H1 (cell line): Measurements from ENCODE around the gene CNIH1. TPM values are rescaled to one million over a fixed set of nuclear protein-coding genes. Genes with fewer than 3 reads are reported as not detected.

Experiments used
- polyA plus RNA-seq, 7 experiments: library from polyadenylated mRNA; depleted of rRNA in 3 of 7; stranded (reverse) in 5 of 7; unstranded in 2 of 7; fragments of >200 nt in 5 of 7; fragments of 200-250 nt in 2 of 7; gene quantifications; 1 replicate in 5 of 7; 2 replicates in 1 of 7; 4 replicates in 1 of 7; pipeline versions ENCODE4 v1.2.1 to v1.2.3, GENCODE V29; 2011 to 2013; ENCODE audit warnings: missing spikeins in 2 of 7, mixed read lengths in 2 of 7
- total RNA-seq: library from RNA; stranded (reverse); fragmentation: NEBNext Ultra II Directional; extraction: Animal tissue kit (Norgen Biotek cat#: 25700); gene quantifications from 2 replicates; pipeline ENCODE4 v1.2.1, GENCODE V29; 2021

CNIH1 gene
- total and polyA plus RNA-seq, 2 of the 8 experiments (the other 6 are each of a cell fraction or from before 2014, with no cell fraction given): 119 to 333 TPM

Other genes starting within 250 kb of the CNIH1 start
- gene CDKN3, start 44.4 kb downstream of the CNIH1 start, total RNA-seq: 41.5 and 48.3 TPM in 2 replicates
- gene CDKN3, start 44.4 kb downstream of the CNIH1 start, polyA plus RNA-seq (2011; rRNA removed): 25.4 and 43.5 TPM in 2 replicates
- gene GMFB, start 47.6 kb upstream of the CNIH1 start, total RNA-seq: 75.9 and 77.3 TPM in 2 replicates
- gene GMFB, start 47.6 kb upstream of the CNIH1 start, polyA plus RNA-seq (2011; rRNA removed): 9.9 and 17.9 TPM in 2 replicates
- 17.8 and 20.2 TPM in 2 replicates for gene CGRRF1, start 68.5 kb upstream of the CNIH1 start, total RNA-seq
- 3.9 and 7.4 TPM in 2 replicates for gene CGRRF1, start 68.5 kb upstream of the CNIH1 start, polyA plus RNA-seq (2011; rRNA removed)
- 11.5 and 12.3 TPM in 2 replicates for gene SAMD4A, start 125.8 kb upstream of the CNIH1 start, total RNA-seq
- 2.4 and 3.8 TPM in 2 replicates for gene SAMD4A, start 125.8 kb upstream of the CNIH1 start, polyA plus RNA-seq (2011; rRNA removed)